GM23338 (cell line): ENCODE measurements around the gene YWHAQ.

Source experiments
- CREB1 ChIP-seq: fragments of 250-450 bp; sonication (Bioruptor Pico); IDR thresholded peaks from 2 replicates; pipeline ENCODE4 v1.5.0; 2020; ENCODE audit warnings: low read depth, mild to moderate bottlenecking, moderate library complexity
- CTCF ChIP-seq, 2 experiments: fragments of 200-600 bp in 1 of 2; sonication (generic) in 1 of 2; conservative IDR thresholded peaks; 2 replicates each; pipeline versions ENCODE4 v1.5.1 to v1.6.1; 2016 to 2017; ENCODE audit warnings: antibody characterized with exemption in 2 of 2, low read depth in 2 of 2, mild to moderate bottlenecking in 2 of 2, moderate library complexity in 1 of 2
- ETS1 ChIP-seq: IDR thresholded peaks from 2 replicates; pipeline ENCODE4 v1.6.1; 2016; ENCODE audit warnings: antibody characterized with exemption
- EZH2 ChIP-seq: fragments of 200-600 bp; sonication (generic); IDR thresholded peaks from one replicate; pipeline ENCODE4 v1.8.0; 2017; ENCODE audit warnings: antibody characterized with exemption, mild to moderate bottlenecking, low read depth; ENCODE audit not compliant: unreplicated experiment
- EZH2phosphoT487 ChIP-seq: fragments of 200-600 bp; sonication (generic); IDR thresholded peaks from one replicate; pipeline ENCODE4 v1.8.1; 2018; ENCODE audit warnings: antibody characterized with exemption; ENCODE audit not compliant: unreplicated experiment
- JUNB ChIP-seq: IDR thresholded peaks from one replicate; pipeline ENCODE4 v1.6.1; 2016; ENCODE audit warnings: antibody characterized with exemption; ENCODE audit not compliant: unreplicated experiment
- NANOG ChIP-seq: IDR thresholded peaks from 2 replicates; pipeline ENCODE4 v1.6.1; 2016; ENCODE audit warnings: antibody characterized with exemption, borderline replicate concordance
- POLR2AphosphoS5 ChIP-seq: IDR thresholded peaks from 2 replicates; pipeline ENCODE4 v1.6.1; 2016; ENCODE audit warnings: antibody characterized with exemption, low read depth
- REST ChIP-seq: IDR thresholded peaks from one replicate; pipeline ENCODE4 v1.6.1; 2018; ENCODE audit warnings: antibody characterized with exemption; ENCODE audit not compliant: unreplicated experiment
- STAT1 ChIP-seq: IDR thresholded peaks from one replicate; pipeline ENCODE4 v1.6.1; 2016; ENCODE audit warnings: antibody characterized with exemption; ENCODE audit not compliant: unreplicated experiment
- ZNF114 ChIP-seq: fragments of 250-450 bp; sonication (Bioruptor Pico); IDR thresholded peaks from 2 replicates; pipeline ENCODE4 v1.5.0; 2020; ENCODE audit warnings: mild to moderate bottlenecking, moderate library complexity
- ZNF331 ChIP-seq: fragments of 250-450 bp; sonication (Bioruptor Pico); IDR thresholded peaks from 2 replicates; pipeline ENCODE4 v1.5.0; 2020; ENCODE audit warnings: low read depth, mild to moderate bottlenecking, moderate library complexity
- ZNF462 ChIP-seq: fragments of 250-450 bp; sonication (Bioruptor Pico); IDR thresholded peaks from 2 replicates; pipeline ENCODE4 v1.5.0; 2020; ENCODE audit warnings: mild to moderate bottlenecking, moderate library complexity

DNA sequence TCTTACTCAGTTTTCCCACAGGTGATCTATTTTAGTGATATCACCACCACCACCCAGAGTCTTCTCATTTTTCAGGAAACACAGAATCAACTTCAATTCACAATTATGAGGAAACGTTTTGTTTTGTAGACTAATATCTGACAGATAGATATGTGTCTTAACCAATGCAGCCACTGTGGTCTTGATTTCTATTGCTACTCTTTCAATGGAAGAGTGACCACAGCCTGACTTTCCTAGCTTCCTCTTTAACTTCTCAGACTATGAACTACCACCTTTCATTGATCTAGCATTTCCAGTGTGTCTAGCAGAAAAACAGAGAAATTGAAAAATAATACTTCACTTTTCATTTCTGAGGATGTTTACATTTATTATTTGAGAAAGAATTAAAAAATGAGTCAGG, 95.6 kb downstream of the YWHAQ start:
- TF ChIP-seq CTCF (conservative IDR thresholded peaks at IDR 0.05; ENCODE audit: low read depth in 2 of 2): no peak
- TF ChIP-seq EZH2: no peak
- no peak for TF ChIP-seq ZNF331
- no peak for TF ChIP-seq POLR2AphosphoS5
- TF ChIP-seq EZH2phosphoT487: no peak
- TF ChIP-seq ZNF462 (CRISPR knock-in tag): no peak
- no peak for TF ChIP-seq REST
- no peak for TF ChIP-seq CREB1 (CRISPR knock-in tag)
- TF ChIP-seq ZNF114 (CRISPR knock-in tag): no peak
- TF ChIP-seq ETS1: no peak
- no peak for TF ChIP-seq STAT1
- no peak for TF ChIP-seq JUNB
- no peak for TF ChIP-seq NANOG
